NCI-H524 treated with DMSO at 0.1 percent for 48 hours (cell line): ENCODE measurements around the gene GGT1.
"Not testable (repeated sequence)": the region's sequence is repeated elsewhere in the genome, so short reads cannot be mapped to it uniquely, and the experiment has no call there.

ENCODE experiments used
- DNase-seq: peaks from one replicate; lab custom pipeline; 2025; lab: John Stamatoyannopoulos, UW

The GGT1 gene

GRCh38 chr22:24602847-24603769, at the start of gene GGT1:
TSS of gene GGT1 (plus strand) at chr22:24603193. CDS start at chr22:24611082, 7,889 bp downstream.
- not testable (repeated sequence) for DNase-seq

- DNase-seq = no peak
Observed at GRCh38 chr22:24553597-24554312, 49.2 kb upstream of the GGT1 start.

GRCh38 chr22:24554313-24555164, 48.5 kb upstream of the GGT1 start, which contains the start of gene GUCD1:
TSS of gene GUCD1 (minus strand) at chr22:24555138. CDS start at chr22:24554991, 147 bp downstream.
- no peak for DNase-seq

GRCh38 chr22:24555165-24556039, 47.6 kb upstream of the GGT1 start, which contains the start of gene SNRPD3:
TSS of gene SNRPD3 (plus strand) at chr22:24555999. CDS start at chr22:24557675, 1,676 bp downstream.
- DNase-seq = peak; percentile 92

GRCh38 chr22:24559471-24559870, 43.5 kb upstream of the GGT1 start:
- no peak for DNase-seq

GRCh38 chr22:24563246-24563645, 39.7 kb upstream of the GGT1 start:
- no peak for DNase-seq

- DNase-seq = no peak
Observed at GRCh38 chr22:24564376-24565058, 38.5 kb upstream of the GGT1 start.

GRCh38 chr22:24565077-24565476, 37.9 kb upstream of the GGT1 start:
- DNase-seq = no peak

- DNase-seq = peak; percentile 20
Observed at GRCh38 chr22:24566899-24567511, 36.0 kb upstream of the GGT1 start.

GRCh38 chr22:24567668-24568067, 35.3 kb upstream of the GGT1 start:
- no peak for DNase-seq

GRCh38 chr22:24571266-24571665, 31.7 kb upstream of the GGT1 start:
- DNase-seq = no peak

- DNase-seq = no peak
Observed at GRCh38 chr22:24576778-24577177, 26.2 kb upstream of the GGT1 start.

- DNase-seq = no peak
Observed at GRCh38 chr22:24578355-24579257, 24.4 kb upstream of the GGT1 start.

GRCh38 chr22:24579258-24579601, 23.8 kb upstream of the GGT1 start:
- no peak for DNase-seq

GRCh38 chr22:24580276-24580675, 22.7 kb upstream of the GGT1 start:
- no peak for DNase-seq

GRCh38 chr22:24582056-24582814, 20.8 kb upstream of the GGT1 start:
- no peak for DNase-seq

- DNase-seq = peak; percentile 23
Observed at GRCh38 chr22:24583221-24584165, 19.5 kb upstream of the GGT1 start.
